GM23248 (cell line): ENCODE data around the gene ZNF407. TPM values are rescaled to one million over a fixed set of nuclear protein-coding genes. Genes with fewer than 3 reads are reported as not detected.

ENCODE experiments used
- DNase-seq: peaks from one replicate; pipeline ENCODE4 v3.0.0-alpha.2; 2015
- H2AFZ ChIP-seq: fragments of 200-600 bp; sonication (generic); 2 replicates; pipeline ENCODE4 v1.6.1; 2016; ENCODE audit warnings: antibody characterized with exemption
- H3F3A ChIP-seq: fragments of 200-600 bp; sonication (generic); 2 replicates; pipeline ENCODE4 v1.6.1; 2016; ENCODE audit warnings: mild to moderate bottlenecking, antibody characterized with exemption, mixed run types; ENCODE audit not compliant: insufficient read depth
- H3K27ac ChIP-seq: fragments of 200-600 bp; sonication (generic); 2 replicates; pipeline ENCODE4 v1.5.1; 2016; ENCODE audit warnings: mild to moderate bottlenecking
- H3K27me3 ChIP-seq: fragments of 200-600 bp; sonication (generic); replicated peaks from 2 replicates; pipeline ENCODE4 v1.6.1; 2016; ENCODE audit warnings: mild to moderate bottlenecking; ENCODE audit not compliant: insufficient read depth
- H3K36me3 ChIP-seq: fragments of 200-600 bp; sonication (generic); 2 replicates; pipeline ENCODE4 v1.6.1; 2016; ENCODE audit warnings: low read depth, mild to moderate bottlenecking
- H3K4me1 ChIP-seq: fragments of 200-600 bp; sonication (generic); 2 replicates; pipeline ENCODE4 v1.6.1; 2016; ENCODE audit warnings: mild to moderate bottlenecking; ENCODE audit not compliant: insufficient read depth
- H3K4me2 ChIP-seq: fragments of 200-600 bp; sonication (generic); one replicate; pipeline ENCODE4 v1.6.1; 2016; ENCODE audit warnings: mild to moderate bottlenecking; ENCODE audit not compliant: unreplicated experiment
- H3K4me3 ChIP-seq: fragments of 200-600 bp; sonication (generic); 2 replicates; pipeline ENCODE4 v1.5.1; 2016; ENCODE audit warnings: mild to moderate bottlenecking
- H3K79me2 ChIP-seq: fragments of 200-600 bp; sonication (generic); 2 replicates; pipeline ENCODE4 v1.6.1; 2016; ENCODE audit warnings: mild to moderate bottlenecking; ENCODE audit not compliant: insufficient read depth
- H3K9ac ChIP-seq: fragments of 200-600 bp; sonication (generic); 2 replicates; pipeline ENCODE4 v1.6.1; 2016; ENCODE audit warnings: mild to moderate bottlenecking
- H3K9me2 ChIP-seq: fragments of 200-600 bp; sonication (generic); 2 replicates; pipeline ENCODE4 v1.6.1; 2016; ENCODE audit warnings: mixed run types, mild to moderate bottlenecking, moderate library complexity; ENCODE audit not compliant: insufficient read depth
- H3K9me3 ChIP-seq: fragments of 200-600 bp; sonication (generic); one replicate; pipeline ENCODE4 v1.6.1; 2017; ENCODE audit warnings: low read depth
- H4K20me1 ChIP-seq: fragments of 200-600 bp; sonication (generic); 2 replicates; pipeline ENCODE4 v1.6.0; 2016; ENCODE audit not compliant: insufficient read depth
- EZH2 ChIP-seq: fragments of 200-600 bp; sonication (generic); IDR thresholded peaks from 2 replicates; pipeline ENCODE4 v1.6.1; 2018; ENCODE audit warnings: antibody characterized with exemption, mild to moderate bottlenecking; ENCODE audit not compliant: insufficient read depth, poor library complexity, severe bottlenecking
- EZH2phosphoT487 ChIP-seq: fragments of 200-600 bp; sonication (generic); IDR thresholded peaks from 2 replicates; pipeline ENCODE4 v1.6.1; 2018; ENCODE audit warnings: antibody characterized with exemption, moderate library complexity, mild to moderate bottlenecking, low read depth; ENCODE audit not compliant: insufficient read depth
- WGBS, 2 experiments: methylation state at CpG; one replicate each; pipeline ENCODE4 v1.1.6; 2015 to 2017; ENCODE audit warnings: low lambda C conversion rate in 2 of 2, low coverage in 1 of 2; ENCODE audit errors: missing lambda C conversion rate in 2 of 2; 5-methylcytosine and 5-hydroxymethylcytosine counted together
- in situ Hi-C: fragments of 300-500 bp; cut with MboI; formaldehyde crosslinking; loops from 2 replicates; pipeline ENCODE4 v1.15.0; 2020
- polyA plus RNA-seq: library from polyadenylated mRNA; unstranded; fragments of >200 nt; fragmentation: Nextera tagmentation; extraction: Ambion mirVana; gene quantifications from 2 replicates; pipeline ENCODE4 v1.2.1, GENCODE V29; 2016
- total RNA-seq: library from RNA; depleted of rRNA; stranded (reverse); fragments of >200 nt; shearing (Covaris generic); gene quantifications from 2 replicates; pipeline ENCODE4 v1.2.3, GENCODE V29; 2014

Gene ZNF407
- total and polyA plus RNA-seq, 2 experiments from 2014 or later = 2.6 to 6.3 TPM

GRCh38 chr18:74976331-74976909 lies 378.8 kb downstream of the ZNF407 start:
- H2AFZ ChIP-seq = no peak overlapping the region
- H4K20me1 ChIP-seq = no peaks in the 10 kb centered on the region
- DNase-seq = no peak
- no peak overlapping the region for H3K9ac ChIP-seq
- no peaks in the 10 kb centered on the region for H3K27me3 ChIP-seq
- H3K4me3 ChIP-seq = no peak overlapping the region
- no peaks in the 10 kb centered on the region for H3F3A ChIP-seq
- in situ Hi-C loops = no loop called here
- no peaks in the 10 kb centered on the region for H3K36me3 ChIP-seq
- H3K9me3 ChIP-seq = no peaks in the 10 kb centered on the region
- H3K79me2 ChIP-seq = no peaks in the 10 kb centered on the region
- 80 to 85% methylated on average over 11 of the region's 11 CpGs for WGBS, 2 experiments
- H3K9me2 ChIP-seq = no peaks in the 10 kb centered on the region
- no peak overlapping the region for H3K4me2 ChIP-seq
- no peak overlapping the region for H3K27ac ChIP-seq
- TF ChIP-seq EZH2phosphoT487 (no peak), EZH2 (no peak)
- H3K4me1 ChIP-seq = no peaks in the 10 kb centered on the region

GRCh38 chr18:74977041-74977440 lies 379.4 kb downstream of the ZNF407 start:
- in situ Hi-C loops = no loop called here
- H3K36me3 ChIP-seq = no peaks in the 10 kb centered on the region
- 86 to 92% methylated on average over 2 of the region's 2 CpGs for WGBS, 2 experiments
- H3K4me1 ChIP-seq = no peaks in the 10 kb centered on the region
- H3F3A ChIP-seq = no peaks in the 10 kb centered on the region
- H4K20me1 ChIP-seq = no peaks in the 10 kb centered on the region
- no peak overlapping the region for H3K9ac ChIP-seq
- no peak for DNase-seq
- H3K9me2 ChIP-seq = no peaks in the 10 kb centered on the region
- no peak overlapping the region for H3K4me3 ChIP-seq
- no peak overlapping the region for H2AFZ ChIP-seq
- no peaks in the 10 kb centered on the region for H3K27me3 ChIP-seq
- H3K79me2 ChIP-seq = no peaks in the 10 kb centered on the region
- no peak overlapping the region for H3K4me2 ChIP-seq
- H3K27ac ChIP-seq = no peak overlapping the region
- no peaks in the 10 kb centered on the region for H3K9me3 ChIP-seq
- no peak for TF ChIP-seq EZH2phosphoT487
- TF ChIP-seq EZH2 = no peak

GRCh38 chr18:74980669-74981068 lies 383.0 kb downstream of the ZNF407 start:
- Histone ChIP-seq H2AFZ (no peak overlapping the region), H3K27ac (no peak overlapping the region), H3F3A (no peaks in the 10 kb centered on the region), H3K9me3 (no peaks in the 10 kb centered on the region), H3K9me2 (no peaks in the 10 kb centered on the region), H3K36me3 (no peaks in the 10 kb centered on the region), H3K79me2 (no peaks in the 10 kb centered on the region), H3K4me1 (no peaks in the 10 kb centered on the region), H3K4me3 (no peak overlapping the region), H3K27me3 (no peaks in the 10 kb centered on the region), H4K20me1 (no peaks in the 10 kb centered on the region), H3K9ac (no peak overlapping the region), H3K4me2 (no peak overlapping the region)
- TF ChIP-seq EZH2phosphoT487 = no peak
- TF ChIP-seq EZH2 = no peak
- 98 to 100% methylated on average over 6 of the region's 6 CpGs for WGBS, 2 experiments
- DNase-seq = no peak
- in situ Hi-C loops = no loop called here

GRCh38 chr18:74981476-74981875 lies 383.8 kb downstream of the ZNF407 start:
- no peak overlapping the region for H3K4me2 ChIP-seq
- H3K27me3 ChIP-seq = no peaks in the 10 kb centered on the region
- H3K27ac ChIP-seq = no peak overlapping the region
- in situ Hi-C loops = no loop called here
- no peaks in the 10 kb centered on the region for H4K20me1 ChIP-seq
- WGBS, 2 experiments = 95 to 96% methylated on average over 9 of the region's 9 CpGs
- H3K4me3 ChIP-seq = no peak overlapping the region
- DNase-seq = no peak
- no peak overlapping the region for H2AFZ ChIP-seq
- H3F3A ChIP-seq = no peaks in the 10 kb centered on the region
- H3K9me3 ChIP-seq = no peaks in the 10 kb centered on the region
- no peaks in the 10 kb centered on the region for H3K36me3 ChIP-seq
- no peaks in the 10 kb centered on the region for H3K79me2 ChIP-seq
- TF ChIP-seq EZH2 (no peak), EZH2phosphoT487 (no peak)
- H3K4me1 ChIP-seq = no peaks in the 10 kb centered on the region
- no peaks in the 10 kb centered on the region for H3K9me2 ChIP-seq
- H3K9ac ChIP-seq = no peak overlapping the region
